KG1 (cell line): ENCODE data around the gene PRKG1.
"Not testable (repeated sequence)": the region's sequence is repeated elsewhere in the genome, so short reads cannot be mapped to it uniquely, and the experiment has no call there.

Experiments
- DNase-seq: peaks from one replicate; lab custom pipeline; 2025; lab: John Stamatoyannopoulos, UW

The PRKG1 gene

DNA sequence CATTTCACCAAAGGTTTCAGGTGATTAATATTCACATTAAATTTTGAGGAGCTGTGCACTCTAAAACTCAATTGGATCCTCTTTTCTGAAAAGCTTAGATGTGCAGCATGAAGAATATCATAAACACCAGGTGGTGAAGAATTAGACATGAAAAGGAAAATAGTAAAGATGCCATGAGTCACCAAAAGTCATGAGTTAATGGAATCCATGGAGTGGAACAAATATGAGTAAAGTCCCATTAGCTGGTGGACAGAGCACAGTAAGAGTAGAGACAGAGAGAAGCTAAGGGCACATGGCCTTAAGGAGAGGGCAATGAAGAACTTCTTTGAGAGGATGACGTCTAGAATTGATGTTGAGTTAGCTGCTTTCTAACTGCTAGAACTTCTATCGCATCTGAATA lies 353.5 kb downstream of the PRKG1 start:
- no peak for DNase-seq

- no peak for DNase-seq
These were observed 356.2 kb downstream of the PRKG1 start for GRCh38 chr10:51430506-51430905.

- DNase-seq = no peak
These were observed 359.7 kb downstream of the PRKG1 start for GRCh38 chr10:51433949-51434475.

DNA sequence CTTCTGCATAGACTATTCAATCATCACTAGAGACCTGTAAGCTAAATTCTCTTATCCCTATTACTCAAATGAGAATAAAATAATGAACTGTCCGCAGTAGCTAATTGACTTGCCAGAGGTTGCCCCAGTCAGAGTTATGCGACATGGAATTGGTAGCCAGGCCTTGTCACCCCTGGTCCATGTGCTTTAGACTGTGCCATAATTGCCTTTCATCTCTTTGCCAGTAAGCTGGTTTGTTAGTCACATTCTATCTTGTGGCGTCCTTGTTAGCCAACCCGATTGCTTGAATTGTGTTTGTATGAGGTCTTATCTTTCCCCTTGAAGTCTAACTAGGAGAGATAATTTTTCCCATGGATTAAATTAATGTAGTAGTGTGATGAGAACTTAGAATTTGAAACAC lies 362.5 kb downstream of the PRKG1 start:
- no peak for DNase-seq

DNA sequence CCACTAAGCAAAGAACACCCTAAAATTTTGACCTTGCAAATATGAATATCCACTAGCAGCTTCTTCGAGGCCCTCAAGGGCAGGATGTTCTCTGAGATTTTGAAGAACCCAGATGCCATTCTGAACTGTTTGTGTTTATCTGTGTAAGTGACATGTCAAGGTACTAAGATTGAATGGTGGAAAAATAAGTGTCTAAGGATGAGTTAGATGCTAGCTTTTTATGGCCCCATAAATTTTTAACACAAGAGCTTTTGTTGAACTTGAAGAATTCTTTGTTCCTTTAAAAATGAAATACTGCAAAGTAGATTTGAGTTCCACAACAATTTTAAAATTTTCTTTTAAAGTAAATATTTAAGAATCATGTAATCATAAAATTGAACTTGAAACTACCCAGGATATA lies 365.4 kb downstream of the PRKG1 start:
- DNase-seq = no peak

DNA sequence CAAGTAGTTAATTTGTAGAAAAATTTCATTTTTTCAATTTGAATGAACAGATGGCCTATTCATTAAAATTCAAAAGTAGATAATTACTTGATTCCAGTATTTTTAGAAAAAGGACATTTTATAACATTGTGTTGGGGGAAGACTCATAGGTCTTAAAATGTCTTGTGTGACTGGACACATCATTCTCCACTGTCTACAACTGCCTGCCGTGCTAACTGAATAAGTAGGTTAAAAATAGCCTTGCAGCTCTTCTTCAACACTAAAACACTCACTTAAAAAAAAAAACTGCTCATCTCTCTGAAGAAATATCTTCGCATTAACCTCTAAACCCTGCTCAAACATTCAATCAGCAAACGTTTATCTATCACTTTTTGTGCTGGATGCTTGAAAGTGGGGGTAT lies 371.3 kb downstream of the PRKG1 start:
- no peak for DNase-seq

DNA sequence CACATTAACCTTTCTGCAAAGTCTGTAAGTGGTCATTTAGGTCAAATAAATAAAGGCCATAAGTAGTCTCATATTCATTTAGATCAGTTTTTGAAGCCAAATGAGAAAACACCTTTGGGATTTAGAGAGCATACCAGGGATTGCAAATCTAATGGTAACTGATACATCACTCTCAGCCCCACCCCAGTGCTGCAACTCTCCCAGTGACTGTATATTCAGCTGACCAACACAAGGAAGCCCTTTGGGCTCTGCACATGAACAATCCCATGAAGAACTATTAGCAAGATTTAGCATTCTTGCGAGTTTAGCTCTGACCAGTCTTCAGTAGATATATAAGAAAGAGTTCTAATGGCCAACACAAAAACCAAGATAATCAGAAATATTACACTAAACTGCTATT lies 372.8 kb downstream of the PRKG1 start:
- DNase-seq = no peak

- not testable (repeated sequence) for DNase-seq
These were observed 381.5 kb downstream of the PRKG1 start for GRCh38 chr10:51455762-51456161.

GRCh38 chr10:51459476-51459875 lies 385.2 kb downstream of the PRKG1 start:
- DNase-seq = no peak

GRCh38 chr10:51462076-51462779 lies 387.9 kb downstream of the PRKG1 start:
- DNase-seq = no peak

GRCh38 chr10:51468424-51468823 lies 394.1 kb downstream of the PRKG1 start:
- no peak for DNase-seq

DNA sequence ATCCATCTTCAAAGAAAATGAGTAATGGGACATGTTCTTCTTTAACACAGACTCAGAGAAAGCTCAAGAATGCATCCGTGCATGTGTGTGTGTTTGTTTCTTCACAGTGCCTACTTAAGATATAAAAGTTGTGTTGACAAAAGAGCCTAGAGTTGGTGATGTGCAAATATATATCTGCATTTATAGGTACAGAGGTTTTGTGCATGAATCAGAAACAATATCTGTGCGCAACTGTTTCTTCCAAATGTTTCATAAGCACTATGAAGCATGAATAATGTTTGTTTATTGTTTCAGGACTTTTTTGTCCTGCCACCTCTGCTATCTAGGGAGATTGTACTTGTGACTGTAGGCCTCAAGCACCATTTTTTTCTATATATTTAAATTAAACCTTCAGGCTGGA lies 395.4 kb downstream of the PRKG1 start:
- no peak for DNase-seq

DNA sequence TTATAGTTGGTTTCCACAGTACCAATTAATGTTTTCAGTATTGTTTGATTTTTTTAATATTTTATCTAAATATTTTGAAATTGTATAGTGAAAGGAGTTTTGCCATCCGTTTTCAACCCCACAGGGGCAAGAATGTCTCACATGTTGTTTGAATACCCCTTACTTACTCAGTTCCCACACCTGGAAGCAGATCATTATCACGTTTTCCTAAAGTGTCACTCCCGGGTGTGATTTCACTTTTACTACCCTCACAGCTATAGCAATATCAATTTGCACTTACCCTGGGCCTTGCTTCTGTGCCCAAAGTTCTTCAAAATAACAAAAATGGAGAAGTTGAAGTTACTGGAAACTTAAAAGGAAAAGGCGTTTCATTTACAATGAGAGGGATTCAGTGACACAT lies 397.0 kb downstream of the PRKG1 start:
- no peak for DNase-seq

GRCh38 chr10:51472154-51472553 lies 397.9 kb downstream of the PRKG1 start:
- DNase-seq = no peak

GRCh38 chr10:51479711-51480110 lies 405.4 kb downstream of the PRKG1 start:
- no peak for DNase-seq

GRCh38 chr10:51485668-51486067 lies 411.4 kb downstream of the PRKG1 start:
- DNase-seq = no peak

- DNase-seq = no peak
These were observed 413.3 kb downstream of the PRKG1 start for GRCh38 chr10:51487576-51487975.

DNA sequence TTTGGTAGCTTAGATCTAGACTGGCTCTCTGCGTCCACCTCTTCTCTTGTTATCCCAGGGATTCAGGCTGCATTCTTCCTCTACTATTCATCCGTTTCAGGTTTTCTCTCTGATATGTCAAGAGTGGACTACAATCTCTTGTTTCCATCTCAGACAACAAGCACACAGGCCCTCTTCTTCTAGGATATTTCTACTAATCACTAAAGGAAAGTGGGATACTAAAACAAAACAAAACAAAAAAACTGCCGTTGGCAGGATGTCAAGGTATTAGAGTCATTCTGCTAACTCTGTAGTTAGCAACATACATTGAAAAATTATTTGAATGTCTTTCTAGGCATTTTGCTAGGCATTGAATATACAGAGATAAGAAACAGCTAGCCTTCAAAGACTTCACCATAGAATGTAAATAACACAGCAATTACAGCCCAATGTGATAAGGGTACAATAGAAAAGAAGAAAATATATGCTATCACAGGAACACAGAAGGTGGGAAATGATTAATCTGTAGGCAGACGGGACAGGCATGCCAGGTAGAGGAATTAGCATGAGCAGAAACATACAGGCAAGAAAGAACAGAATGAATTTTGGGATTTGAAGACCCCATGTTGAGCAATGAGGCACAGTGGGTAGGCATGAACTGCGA lies 414.6 kb downstream of the PRKG1 start:
- DNase-seq = no peak

DNA sequence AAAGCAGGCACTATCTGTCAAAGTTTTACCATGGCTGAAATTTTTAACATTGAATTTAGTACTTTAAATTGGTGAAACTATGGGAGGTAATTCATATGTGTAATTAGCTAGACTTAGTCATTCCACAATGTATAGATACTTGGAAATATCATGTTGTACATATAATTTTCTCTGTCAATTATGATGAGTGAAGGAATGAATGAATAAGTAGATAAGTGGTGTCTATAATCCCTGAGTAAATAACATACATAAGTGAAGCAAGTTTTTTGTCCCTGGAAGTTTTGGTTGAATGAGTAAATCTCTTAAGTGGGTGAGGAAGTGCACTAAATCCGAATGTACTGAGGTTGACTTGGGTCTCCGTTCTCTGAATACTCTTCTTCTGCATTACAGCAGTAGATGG lies 424.1 kb downstream of the PRKG1 start:
- no peak for DNase-seq

GRCh38 chr10:51501396-51501795 lies 427.1 kb downstream of the PRKG1 start:
- no peak for DNase-seq

GRCh38 chr10:51502124-51502523 lies 427.8 kb downstream of the PRKG1 start:
- no peak for DNase-seq

DNA sequence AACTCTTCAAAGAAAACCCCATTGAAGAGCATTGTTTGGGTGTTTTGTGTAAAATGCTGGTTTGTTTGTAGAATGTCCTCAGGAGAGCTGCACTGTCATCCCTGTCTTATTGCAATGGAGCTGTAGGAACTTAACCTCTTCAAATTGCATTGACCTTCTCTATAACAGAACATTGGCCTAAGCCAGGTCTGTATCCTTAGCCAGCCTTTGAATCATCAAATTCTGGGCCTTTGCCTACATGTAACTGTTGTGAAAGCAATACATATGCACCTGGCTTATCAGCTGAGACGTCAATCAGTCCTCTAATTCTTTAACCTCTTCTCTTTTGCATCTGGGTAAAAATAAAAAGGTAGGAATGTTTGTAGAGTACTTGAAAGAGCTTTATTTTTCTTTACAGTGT lies 429.1 kb downstream of the PRKG1 start:
- no peak for DNase-seq

GRCh38 chr10:51507476-51507875 lies 433.2 kb downstream of the PRKG1 start:
- DNase-seq = no peak

DNA sequence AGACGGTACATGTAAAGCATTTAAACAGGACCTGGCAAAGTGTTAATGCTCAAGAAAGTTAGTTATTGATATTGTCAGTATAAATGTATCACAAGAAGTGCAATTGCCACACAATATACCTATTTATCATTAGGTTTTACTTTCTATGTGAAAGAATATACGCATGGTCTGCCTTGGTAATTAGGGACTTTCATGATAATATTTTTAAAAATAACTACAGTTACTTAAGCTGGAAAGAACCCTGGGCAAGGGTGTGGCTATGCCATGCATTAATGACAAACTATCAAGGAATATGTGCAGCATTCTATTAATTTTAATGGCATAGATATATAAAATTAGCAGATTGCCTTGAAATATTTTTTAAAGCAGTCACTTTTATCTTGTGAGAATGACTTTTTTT lies 433.9 kb downstream of the PRKG1 start:
- DNase-seq = no peak
